SU-DHL-6 (cell line): ENCODE results near the gene HMX1.

Experiments
- H2AFZ ChIP-seq: fragments of 200-600 bp; sonication (generic); 2 replicates; pipeline ENCODE4 v1.6.1; 2014; ENCODE audit warnings: low read depth, mild to moderate bottlenecking, moderate library complexity, mixed read lengths, antibody characterized with exemption, low read length; ENCODE audit not compliant: severe bottlenecking
- H3F3A ChIP-seq: fragments of 200-600 bp; shearing (Covaris generic); 2 replicates; pipeline ENCODE4 v1.6.0; 2016; ENCODE audit warnings: antibody characterized with exemption, mild to moderate bottlenecking; ENCODE audit not compliant: insufficient read depth
- H3K27ac ChIP-seq: fragments of 200-600 bp; sonication (generic); 2 replicates; pipeline ENCODE4 v1.5.1; 2016; ENCODE audit warnings: low read depth, mild to moderate bottlenecking, low read length, moderate library complexity, mixed read lengths
- H3K27me3 ChIP-seq: fragments of 200-600 bp; sonication (generic), shearing (Covaris generic); 2 replicates; pipeline ENCODE4 v1.6.0; 2014; ENCODE audit warnings: mild to moderate bottlenecking, low read length
- H3K36me3 ChIP-seq: fragments of 200-600 bp; sonication (generic); 2 replicates; pipeline ENCODE4 v1.6.1; 2014; ENCODE audit warnings: mild to moderate bottlenecking, low read length, mixed read lengths
- H3K4me2 ChIP-seq: fragments of 300-600, 200-600 bp; shearing (Covaris generic), sonication (generic); 2 replicates; pipeline ENCODE4 v1.6.0; 2014; ENCODE audit warnings: low read length, low read depth, mild to moderate bottlenecking; ENCODE audit not compliant: poor library complexity, severe bottlenecking
- H3K4me3 ChIP-seq: fragments of 200-600 bp; sonication (generic); 2 replicates; pipeline ENCODE4 v1.5.1; 2014; ENCODE audit warnings: antibody characterized with exemption, low read length, mild to moderate bottlenecking, mixed read lengths; ENCODE audit not compliant: insufficient read depth, poor library complexity, severe bottlenecking
- H3K79me2 ChIP-seq: fragments of 200-600 bp; sonication (generic); 2 replicates; pipeline ENCODE4 v1.6.1; 2014; ENCODE audit warnings: mild to moderate bottlenecking, low read length, moderate library complexity; ENCODE audit not compliant: insufficient read depth
- H3K9ac ChIP-seq: fragments of 200-600 bp; sonication (generic); 2 replicates; pipeline ENCODE4 v1.7.0; 2014; ENCODE audit warnings: mild to moderate bottlenecking, low read length
- H3K9me2 ChIP-seq: fragments of 200-600 bp; sonication (generic); replicated peaks from 2 replicates; pipeline ENCODE4 v1.6.1; 2014; ENCODE audit warnings: low read length; ENCODE audit not compliant: insufficient read depth
- H3K9me3 ChIP-seq: fragments of 200-600 bp; sonication (generic); 2 replicates; pipeline ENCODE4 v1.6.1; 2014; ENCODE audit warnings: low read length, mixed read lengths; ENCODE audit not compliant: insufficient read depth
- H4K20me1 ChIP-seq: fragments of 200-600 bp; sonication (generic); 2 replicates; pipeline ENCODE4 v1.6.1; 2014; ENCODE audit warnings: low read depth, mild to moderate bottlenecking, antibody characterized with exemption, low read length, moderate library complexity, mixed read lengths
- EZH2phosphoT487 ChIP-seq: fragments of 200-600 bp; sonication (generic), shearing (Covaris generic); conservative IDR thresholded peaks from 2 replicates; pipeline ENCODE4 v1.6.1; 2018; ENCODE audit warnings: mild to moderate bottlenecking, antibody characterized with exemption, low read length, moderate library complexity, mixed read lengths
- TF ChIP-seq, protein P1 (sequence below): fragments of 200-600 bp; sonication (generic); IDR thresholded peaks from one replicate; pipeline ENCODE4 v1.5.1; 2017; ENCODE audit warnings: antibody characterized with exemption, mild to moderate bottlenecking, low read length, moderate library complexity; ENCODE audit not compliant: insufficient read depth, poor library complexity, severe bottlenecking

The HMX1 gene

DNA sequence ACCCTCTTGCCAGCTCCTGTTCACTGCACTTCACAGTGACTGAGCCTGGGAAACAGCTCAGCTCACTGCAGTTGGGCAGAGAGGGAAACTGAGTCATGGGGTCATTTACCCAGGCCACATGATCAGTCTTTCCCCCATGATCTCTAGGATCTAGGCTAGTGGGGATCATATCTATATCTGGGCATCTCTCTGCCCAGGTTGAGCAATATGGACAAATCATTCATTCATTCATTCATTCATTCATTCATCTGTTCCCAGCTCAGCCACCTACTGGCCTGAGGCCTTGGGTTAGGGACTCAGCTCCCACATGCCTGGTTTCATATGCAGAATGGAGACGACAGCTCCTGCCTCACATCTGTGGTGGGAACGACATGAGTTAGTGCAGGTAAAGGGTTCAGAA is 45.3 kb upstream of the HMX1 start:
- no peaks in the 10 kb centered on the region for H3K27me3 ChIP-seq
- H3K27ac ChIP-seq = no peak overlapping the region
- TF ChIP-seq, protein P1, sequence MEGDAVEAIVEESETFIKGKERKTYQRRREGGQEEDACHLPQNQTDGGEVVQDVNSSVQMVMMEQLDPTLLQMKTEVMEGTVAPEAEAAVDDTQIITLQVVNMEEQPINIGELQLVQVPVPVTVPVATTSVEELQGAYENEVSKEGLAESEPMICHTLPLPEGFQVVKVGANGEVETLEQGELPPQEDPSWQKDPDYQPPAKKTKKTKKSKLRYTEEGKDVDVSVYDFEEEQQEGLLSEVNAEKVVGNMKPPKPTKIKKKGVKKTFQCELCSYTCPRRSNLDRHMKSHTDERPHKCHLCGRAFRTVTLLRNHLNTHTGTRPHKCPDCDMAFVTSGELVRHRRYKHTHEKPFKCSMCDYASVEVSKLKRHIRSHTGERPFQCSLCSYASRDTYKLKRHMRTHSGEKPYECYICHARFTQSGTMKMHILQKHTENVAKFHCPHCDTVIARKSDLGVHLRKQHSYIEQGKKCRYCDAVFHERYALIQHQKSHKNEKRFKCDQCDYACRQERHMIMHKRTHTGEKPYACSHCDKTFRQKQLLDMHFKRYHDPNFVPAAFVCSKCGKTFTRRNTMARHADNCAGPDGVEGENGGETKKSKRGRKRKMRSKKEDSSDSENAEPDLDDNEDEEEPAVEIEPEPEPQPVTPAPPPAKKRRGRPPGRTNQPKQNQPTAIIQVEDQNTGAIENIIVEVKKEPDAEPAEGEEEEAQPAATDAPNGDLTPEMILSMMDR = no peak

DNA sequence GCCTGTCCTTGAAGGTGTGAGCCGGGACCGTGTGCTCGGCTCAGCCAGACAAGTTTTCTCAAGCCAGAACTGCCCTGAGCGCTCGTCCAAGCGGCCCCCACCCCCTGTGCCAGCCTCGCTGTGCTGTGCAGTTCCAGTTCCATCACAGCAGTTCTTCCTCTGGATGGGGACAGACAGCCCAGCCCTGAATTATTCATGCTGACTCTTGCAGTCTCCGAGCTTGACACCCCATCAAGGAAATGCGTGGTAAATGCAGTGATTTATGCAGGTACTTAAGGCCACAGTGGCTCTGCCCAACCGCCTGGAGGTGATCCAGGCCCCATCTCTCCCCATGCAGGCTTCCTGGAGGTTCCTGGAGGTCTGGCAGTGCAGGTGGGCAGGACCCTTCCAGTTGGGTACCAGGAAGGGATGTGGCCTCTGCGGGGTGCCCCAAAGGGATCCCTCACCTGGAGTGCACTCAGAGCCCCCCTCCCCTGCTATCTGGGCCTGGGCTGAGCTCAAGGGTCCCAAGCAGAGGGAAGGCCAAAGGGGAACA is 44.8 kb upstream of the HMX1 start:
- TF ChIP-seq, protein P1 = no peak
- TF ChIP-seq EZH2phosphoT487 = no peak
- H3K9ac ChIP-seq = no peak overlapping the region
- H3K4me3 ChIP-seq = no peak overlapping the region
- H3K27me3 ChIP-seq = no peaks in the 10 kb centered on the region
- H4K20me1 ChIP-seq = no peaks in the 10 kb centered on the region
- no peaks in the 10 kb centered on the region for H3K9me2 ChIP-seq
- no peaks in the 10 kb centered on the region for H3K36me3 ChIP-seq
- H3K79me2 ChIP-seq = no peaks in the 10 kb centered on the region
- H3K4me2 ChIP-seq = no peak overlapping the region
- H3K27ac ChIP-seq = no peak overlapping the region
- H2AFZ ChIP-seq = no peak overlapping the region
- H3F3A ChIP-seq = no peaks in the 10 kb centered on the region
- no peaks in the 10 kb centered on the region for H3K9me3 ChIP-seq

More for the DNA sequence above, 45.3 kb upstream of the HMX1 start:
- Histone ChIP-seq H3K36me3 (no peaks in the 10 kb centered on the region), H3K9me2 (no peaks in the 10 kb centered on the region), H2AFZ (no peak overlapping the region), H4K20me1 (no peaks in the 10 kb centered on the region), H3K9me3 (no peaks in the 10 kb centered on the region), H3F3A (no peaks in the 10 kb centered on the region), H3K4me2 (no peak overlapping the region), H3K79me2 (no peaks in the 10 kb centered on the region), H3K9ac (no peak overlapping the region), H3K4me3 (no peak overlapping the region)

DNA sequence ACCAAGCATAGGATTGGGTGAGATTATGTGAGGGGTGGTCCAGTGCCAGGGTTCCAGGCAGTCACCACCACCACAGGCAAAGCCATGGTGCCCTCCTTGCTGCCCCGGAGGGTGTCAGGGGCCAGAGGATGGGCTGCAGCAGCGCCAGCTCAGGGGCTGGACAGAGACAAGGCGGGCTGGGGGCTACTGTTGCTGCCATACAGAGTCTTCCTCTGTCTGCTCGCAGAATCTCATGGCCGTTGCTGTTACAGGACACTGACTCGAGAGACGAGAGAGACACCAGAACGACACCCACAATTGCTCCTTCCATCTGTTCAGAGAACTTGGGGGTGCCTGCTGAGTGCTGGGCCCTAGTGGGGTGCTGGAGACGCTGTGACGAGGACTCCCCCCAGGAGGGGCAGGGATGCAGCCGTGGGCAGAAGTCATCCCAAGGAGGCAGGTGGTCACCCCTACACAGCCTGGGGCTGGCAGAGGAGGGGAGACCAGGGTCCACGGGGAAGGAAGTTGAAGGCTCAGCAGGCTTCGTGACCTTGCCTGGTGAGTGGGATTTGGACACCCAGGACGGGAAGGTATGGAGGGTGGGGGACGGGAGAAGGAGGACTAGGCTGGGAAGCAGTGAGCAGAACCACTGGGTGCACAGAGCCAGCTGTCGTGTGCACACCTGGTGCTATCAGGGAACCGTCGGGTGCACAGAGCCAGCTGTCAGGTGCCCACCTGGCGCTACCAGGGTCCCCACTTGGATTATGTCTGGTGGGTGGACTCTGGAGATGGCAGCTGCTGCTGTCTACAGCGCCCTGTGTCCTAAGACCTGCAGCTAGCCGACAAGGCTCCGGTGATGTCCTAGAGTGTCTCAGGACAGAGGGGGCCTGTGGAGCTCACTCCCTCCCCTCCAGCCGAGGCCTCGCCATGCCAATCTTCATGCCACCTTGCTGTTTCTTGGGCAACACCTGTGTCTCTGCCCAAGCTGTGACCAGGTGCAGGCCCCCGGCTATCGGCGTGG is 43.9 kb upstream of the HMX1 start:
- Histone ChIP-seq H3K9me2 (no peaks in the 10 kb centered on the region), H3K4me3 (no peak overlapping the region), H3K27ac (no peak overlapping the region), H3K9me3 (no peaks in the 10 kb centered on the region), H3K79me2 (no peaks in the 10 kb centered on the region), H3K36me3 (no peaks in the 10 kb centered on the region), H3F3A (no peaks in the 10 kb centered on the region), H3K9ac (no peak overlapping the region), H4K20me1 (no peaks in the 10 kb centered on the region), H2AFZ (no peak overlapping the region), H3K4me2 (no peak overlapping the region), H3K27me3 (no peaks in the 10 kb centered on the region)
- TF ChIP-seq, protein P1 = no peak
- TF ChIP-seq EZH2phosphoT487 = no peak
